GM23338 (cell line): Measurements from ENCODE around the gene TP53BP2. TPM values are rescaled to one million over a fixed set of nuclear protein-coding genes. Genes with fewer than 3 reads are reported as not detected.

Experiments
- ATAC-seq: fragments of 200-7000 bp; cut with Tn5 transposase; 3 replicates; pipeline ENCODE4 v1.9.1; 2020
- DNase-seq: peaks from one replicate; pipeline ENCODE4 v3.0.0-alpha.2; 2015; ENCODE audit warnings: low spot score
- H2AFZ ChIP-seq: fragments of 200-600 bp; sonication (generic); 2 replicates; pipeline ENCODE4 v1.8.0; 2016; ENCODE audit warnings: antibody characterized with exemption, mild to moderate bottlenecking, moderate library complexity
- H3F3A ChIP-seq: fragments of 200-600 bp; sonication (generic); replicated peaks from 2 replicates; pipeline ENCODE4 v1.8.0; 2017; ENCODE audit warnings: antibody characterized with exemption, mixed run types, low read depth
- H3K27ac ChIP-seq: fragments of 200-600 bp; sonication (generic); 2 replicates; pipeline ENCODE4 v1.6.1; 2016; ENCODE audit warnings: low read depth
- H3K27me3 ChIP-seq: fragments of 200-600 bp; sonication (generic); 2 replicates; pipeline ENCODE4 v1.8.0; 2016; ENCODE audit warnings: mild to moderate bottlenecking, mixed run types, moderate library complexity; ENCODE audit not compliant: insufficient read depth
- H3K36me3 ChIP-seq: fragments of 200-600 bp; sonication (generic); 2 replicates; pipeline ENCODE4 v1.8.0; 2016; ENCODE audit warnings: mild to moderate bottlenecking; ENCODE audit not compliant: insufficient read depth
- H3K4me1 ChIP-seq: fragments of 200-600 bp; sonication (generic); 2 replicates; pipeline ENCODE4 v1.8.0; 2016; ENCODE audit warnings: mild to moderate bottlenecking, moderate library complexity; ENCODE audit not compliant: insufficient read depth
- H3K4me2 ChIP-seq: fragments of 200-600 bp; sonication (generic); 2 replicates; pipeline ENCODE4 v1.7.1; 2017; ENCODE audit warnings: mixed run types
- H3K4me3 ChIP-seq: fragments of 200-600 bp; sonication (generic); 2 replicates; pipeline ENCODE4 v1.6.1; 2016; ENCODE audit warnings: mixed run types
- H3K79me2 ChIP-seq: fragments of 200-600 bp; sonication (generic); replicated peaks from 2 replicates; pipeline ENCODE4 v1.8.0; 2017; ENCODE audit warnings: mild to moderate bottlenecking; ENCODE audit not compliant: insufficient read depth
- H3K9me2 ChIP-seq: fragments of 200-600 bp; sonication (generic); 2 replicates; pipeline ENCODE4 v1.8.0; 2017; ENCODE audit not compliant: insufficient read depth
- H4K20me1 ChIP-seq: fragments of 200-600 bp; sonication (generic); replicated peaks from 2 replicates; pipeline ENCODE4 v1.8.0; 2017; ENCODE audit warnings: mild to moderate bottlenecking; ENCODE audit not compliant: insufficient read depth
- H3K27ac Mint-ChIP-seq: 2 replicates; pipeline ENCODE4 v1.8.0; 2020; ENCODE audit warnings: inconsistent platforms, mild to moderate bottlenecking, moderate library complexity, mixed read lengths
- H3K27me3 Mint-ChIP-seq: 3 replicates; pipeline ENCODE4 v1.8.0; 2022; ENCODE audit warnings: low read depth, mild to moderate bottlenecking, moderate library complexity, mixed read lengths, inconsistent platforms; ENCODE audit not compliant: insufficient read depth, poor library complexity
- H3K36me3 Mint-ChIP-seq: 3 replicates; pipeline ENCODE4 v1.8.0; 2021; ENCODE audit warnings: low read depth, mild to moderate bottlenecking, inconsistent platforms, moderate library complexity, mixed read lengths
- H3K4me1 Mint-ChIP-seq: 3 replicates; pipeline ENCODE4 v1.8.0; 2020; ENCODE audit warnings: mild to moderate bottlenecking, inconsistent platforms, mixed read lengths
- H3K4me3 Mint-ChIP-seq: 3 replicates; pipeline ENCODE4 v1.8.0; 2021; ENCODE audit warnings: moderate library complexity, mild to moderate bottlenecking, inconsistent platforms, mixed read lengths
- H3K9me3 Mint-ChIP-seq: 3 replicates; pipeline ENCODE4 v1.8.0; 2020; ENCODE audit warnings: moderate library complexity, mild to moderate bottlenecking, inconsistent platforms, mixed read lengths
- CREB1 ChIP-seq: fragments of 250-450 bp; sonication (Bioruptor Pico); IDR thresholded peaks from 2 replicates; pipeline ENCODE4 v1.5.0; 2020; ENCODE audit warnings: low read depth, mild to moderate bottlenecking, moderate library complexity
- EZH2 ChIP-seq: fragments of 200-600 bp; sonication (generic); IDR thresholded peaks from one replicate; pipeline ENCODE4 v1.8.0; 2017; ENCODE audit warnings: antibody characterized with exemption, mild to moderate bottlenecking, low read depth; ENCODE audit not compliant: unreplicated experiment
- EZH2phosphoT487 ChIP-seq: fragments of 200-600 bp; sonication (generic); IDR thresholded peaks from one replicate; pipeline ENCODE4 v1.8.1; 2018; ENCODE audit warnings: antibody characterized with exemption; ENCODE audit not compliant: unreplicated experiment
- JUNB ChIP-seq: IDR thresholded peaks from one replicate; pipeline ENCODE4 v1.6.1; 2016; ENCODE audit warnings: antibody characterized with exemption; ENCODE audit not compliant: unreplicated experiment
- NANOG ChIP-seq: IDR thresholded peaks from 2 replicates; pipeline ENCODE4 v1.6.1; 2016; ENCODE audit warnings: antibody characterized with exemption, borderline replicate concordance
- POLR2AphosphoS5 ChIP-seq: IDR thresholded peaks from 2 replicates; pipeline ENCODE4 v1.6.1; 2016; ENCODE audit warnings: antibody characterized with exemption, low read depth
- ZNF331 ChIP-seq: fragments of 250-450 bp; sonication (Bioruptor Pico); IDR thresholded peaks from 2 replicates; pipeline ENCODE4 v1.5.0; 2020; ENCODE audit warnings: low read depth, mild to moderate bottlenecking, moderate library complexity
- polyA plus RNA-seq: library from polyadenylated mRNA; unstranded; fragments of >200 nt; fragmentation: Nextera tagmentation; extraction: Ambion mirVana; gene quantifications from 2 replicates; pipeline ENCODE4 v1.2.1, GENCODE V29; 2016
- total RNA-seq: library from RNA; depleted of rRNA; stranded (reverse); fragments of >200 nt; shearing (Covaris generic); gene quantifications from 2 replicates; pipeline ENCODE4 v1.2.3, GENCODE V29; 2014
- TF ChIP-seq, protein P1 (sequence below): IDR thresholded peaks from one replicate; pipeline ENCODE4 v1.6.1; 2018; ENCODE audit warnings: antibody characterized with exemption; ENCODE audit not compliant: unreplicated experiment
- TF ChIP-seq, protein P2 (sequence below): fragments of 250-450 bp; sonication (Bioruptor Pico); IDR thresholded peaks from 2 replicates; pipeline ENCODE4 v1.5.0; 2020; ENCODE audit warnings: mild to moderate bottlenecking, moderate library complexity

Gene TP53BP2
- total and polyA plus RNA-seq, 2 experiments from 2014 or later, result 10.1 to 32.9 TPM

DNA sequence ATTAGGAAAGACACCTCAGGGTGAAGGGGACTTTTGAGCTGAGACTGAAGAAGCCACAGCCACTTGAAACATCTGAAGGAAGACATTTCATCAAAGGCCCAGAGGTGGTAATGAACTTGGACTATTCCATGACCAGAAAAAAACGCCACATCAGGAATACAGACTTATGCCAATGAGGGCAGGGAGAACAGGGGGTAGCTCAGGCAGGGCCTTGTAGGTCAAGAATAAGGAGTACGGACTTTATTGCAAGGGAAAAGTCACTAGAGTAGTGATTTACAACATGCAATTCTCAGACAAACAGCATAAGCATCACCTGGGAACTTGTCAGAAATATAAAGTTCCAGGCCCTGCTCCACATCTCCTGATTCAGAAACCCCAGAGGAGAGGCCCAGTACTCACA, 11.8 kb downstream of the TP53BP2 start:
- no peak overlapping the region for H2AFZ ChIP-seq
- Mint-ChIP-seq H3K36me3 (no peaks in the 10 kb centered on the region), H3K4me1 (peaks cover 26% of the 10 kb centered on the region), H3K4me3 (no peak overlapping the region), H3K27me3 (no peaks in the 10 kb centered on the region), H3K9me3 (no peaks in the 10 kb centered on the region), H3K27ac (no peak overlapping the region)
- peaks cover 30% of the 10 kb centered on the region; the same call in 1 of the 2 replicates for H4K20me1 ChIP-seq
- H3K4me3 ChIP-seq, result no peak overlapping the region
- no peak overlapping the region for H3K4me2 ChIP-seq
- no peak for ATAC-seq
- TF ChIP-seq ZNF331 (CRISPR knock-in tag) (no peak), CREB1 (CRISPR knock-in tag) (no peak), EZH2phosphoT487 (no peak), JUNB (no peak), POLR2AphosphoS5 (no peak), NANOG (no peak), EZH2 (no peak)
- TF ChIP-seq, protein P1, sequence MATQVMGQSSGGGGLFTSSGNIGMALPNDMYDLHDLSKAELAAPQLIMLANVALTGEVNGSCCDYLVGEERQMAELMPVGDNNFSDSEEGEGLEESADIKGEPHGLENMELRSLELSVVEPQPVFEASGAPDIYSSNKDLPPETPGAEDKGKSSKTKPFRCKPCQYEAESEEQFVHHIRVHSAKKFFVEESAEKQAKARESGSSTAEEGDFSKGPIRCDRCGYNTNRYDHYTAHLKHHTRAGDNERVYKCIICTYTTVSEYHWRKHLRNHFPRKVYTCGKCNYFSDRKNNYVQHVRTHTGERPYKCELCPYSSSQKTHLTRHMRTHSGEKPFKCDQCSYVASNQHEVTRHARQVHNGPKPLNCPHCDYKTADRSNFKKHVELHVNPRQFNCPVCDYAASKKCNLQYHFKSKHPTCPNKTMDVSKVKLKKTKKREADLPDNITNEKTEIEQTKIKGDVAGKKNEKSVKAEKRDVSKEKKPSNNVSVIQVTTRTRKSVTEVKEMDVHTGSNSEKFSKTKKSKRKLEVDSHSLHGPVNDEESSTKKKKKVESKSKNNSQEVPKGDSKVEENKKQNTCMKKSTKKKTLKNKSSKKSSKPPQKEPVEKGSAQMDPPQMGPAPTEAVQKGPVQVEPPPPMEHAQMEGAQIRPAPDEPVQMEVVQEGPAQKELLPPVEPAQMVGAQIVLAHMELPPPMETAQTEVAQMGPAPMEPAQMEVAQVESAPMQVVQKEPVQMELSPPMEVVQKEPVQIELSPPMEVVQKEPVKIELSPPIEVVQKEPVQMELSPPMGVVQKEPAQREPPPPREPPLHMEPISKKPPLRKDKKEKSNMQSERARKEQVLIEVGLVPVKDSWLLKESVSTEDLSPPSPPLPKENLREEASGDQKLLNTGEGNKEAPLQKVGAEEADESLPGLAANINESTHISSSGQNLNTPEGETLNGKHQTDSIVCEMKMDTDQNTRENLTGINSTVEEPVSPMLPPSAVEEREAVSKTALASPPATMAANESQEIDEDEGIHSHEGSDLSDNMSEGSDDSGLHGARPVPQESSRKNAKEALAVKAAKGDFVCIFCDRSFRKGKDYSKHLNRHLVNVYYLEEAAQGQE, result no peak
- H3K36me3 ChIP-seq, result no peaks in the 10 kb centered on the region
- H3F3A ChIP-seq, result no peaks in the 10 kb centered on the region
- peaks cover 43% of the 10 kb centered on the region for H3K4me1 ChIP-seq
- DNase-seq, result no peak
- H3K79me2 ChIP-seq, result peaks cover 99% of the 10 kb centered on the region
- no peaks in the 10 kb centered on the region for H3K27me3 ChIP-seq
- H3K27ac ChIP-seq, result no peak overlapping the region
- no peaks in the 10 kb centered on the region for H3K9me2 ChIP-seq

DNA sequence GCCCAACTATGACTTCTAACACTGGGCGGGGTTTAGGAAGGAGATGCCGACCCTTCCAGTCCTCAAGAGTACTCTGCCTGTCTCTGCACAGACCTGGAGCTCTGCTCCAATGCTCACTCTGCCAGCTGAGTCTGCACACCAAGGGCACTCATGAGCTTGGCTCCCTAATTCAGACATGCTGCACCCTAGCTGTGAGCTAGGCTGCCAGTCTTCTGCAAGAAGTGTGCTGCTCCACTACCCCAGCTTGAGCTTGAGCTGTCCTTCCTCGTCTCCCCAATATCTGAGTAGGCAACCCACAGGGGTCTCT, 13.2 kb downstream of the TP53BP2 start:
- Histone ChIP-seq H3K9me2 (no peaks in the 10 kb centered on the region), H3K4me3 (no peak overlapping the region), H3K36me3 (no peaks in the 10 kb centered on the region), H3K79me2 (peaks cover 99% of the 10 kb centered on the region), H3K4me2 (no peak overlapping the region), H3K27ac (no peak overlapping the region), H3F3A (no peaks in the 10 kb centered on the region), H3K4me1 (peaks cover 35% of the 10 kb centered on the region), H3K27me3 (no peaks in the 10 kb centered on the region), H2AFZ (no peak overlapping the region), H4K20me1 (peaks cover 32% of the 10 kb centered on the region)
- DNase-seq (no peak), ATAC-seq (peak; percentile 67)
- no peaks in the 10 kb centered on the region for H3K9me3 Mint-ChIP-seq
- H3K27ac Mint-ChIP-seq, result no peak overlapping the region
- peaks cover 13% of the 10 kb centered on the region for H3K4me1 Mint-ChIP-seq
- H3K36me3 Mint-ChIP-seq, result peaks cover 5% of the 10 kb centered on the region; the same call in 2 of the 3 replicates
- H3K4me3 Mint-ChIP-seq, result no peak overlapping the region
- H3K27me3 Mint-ChIP-seq, result no peaks in the 10 kb centered on the region
- TF ChIP-seq, protein P1, result no peak
- TF ChIP-seq, protein P2, sequence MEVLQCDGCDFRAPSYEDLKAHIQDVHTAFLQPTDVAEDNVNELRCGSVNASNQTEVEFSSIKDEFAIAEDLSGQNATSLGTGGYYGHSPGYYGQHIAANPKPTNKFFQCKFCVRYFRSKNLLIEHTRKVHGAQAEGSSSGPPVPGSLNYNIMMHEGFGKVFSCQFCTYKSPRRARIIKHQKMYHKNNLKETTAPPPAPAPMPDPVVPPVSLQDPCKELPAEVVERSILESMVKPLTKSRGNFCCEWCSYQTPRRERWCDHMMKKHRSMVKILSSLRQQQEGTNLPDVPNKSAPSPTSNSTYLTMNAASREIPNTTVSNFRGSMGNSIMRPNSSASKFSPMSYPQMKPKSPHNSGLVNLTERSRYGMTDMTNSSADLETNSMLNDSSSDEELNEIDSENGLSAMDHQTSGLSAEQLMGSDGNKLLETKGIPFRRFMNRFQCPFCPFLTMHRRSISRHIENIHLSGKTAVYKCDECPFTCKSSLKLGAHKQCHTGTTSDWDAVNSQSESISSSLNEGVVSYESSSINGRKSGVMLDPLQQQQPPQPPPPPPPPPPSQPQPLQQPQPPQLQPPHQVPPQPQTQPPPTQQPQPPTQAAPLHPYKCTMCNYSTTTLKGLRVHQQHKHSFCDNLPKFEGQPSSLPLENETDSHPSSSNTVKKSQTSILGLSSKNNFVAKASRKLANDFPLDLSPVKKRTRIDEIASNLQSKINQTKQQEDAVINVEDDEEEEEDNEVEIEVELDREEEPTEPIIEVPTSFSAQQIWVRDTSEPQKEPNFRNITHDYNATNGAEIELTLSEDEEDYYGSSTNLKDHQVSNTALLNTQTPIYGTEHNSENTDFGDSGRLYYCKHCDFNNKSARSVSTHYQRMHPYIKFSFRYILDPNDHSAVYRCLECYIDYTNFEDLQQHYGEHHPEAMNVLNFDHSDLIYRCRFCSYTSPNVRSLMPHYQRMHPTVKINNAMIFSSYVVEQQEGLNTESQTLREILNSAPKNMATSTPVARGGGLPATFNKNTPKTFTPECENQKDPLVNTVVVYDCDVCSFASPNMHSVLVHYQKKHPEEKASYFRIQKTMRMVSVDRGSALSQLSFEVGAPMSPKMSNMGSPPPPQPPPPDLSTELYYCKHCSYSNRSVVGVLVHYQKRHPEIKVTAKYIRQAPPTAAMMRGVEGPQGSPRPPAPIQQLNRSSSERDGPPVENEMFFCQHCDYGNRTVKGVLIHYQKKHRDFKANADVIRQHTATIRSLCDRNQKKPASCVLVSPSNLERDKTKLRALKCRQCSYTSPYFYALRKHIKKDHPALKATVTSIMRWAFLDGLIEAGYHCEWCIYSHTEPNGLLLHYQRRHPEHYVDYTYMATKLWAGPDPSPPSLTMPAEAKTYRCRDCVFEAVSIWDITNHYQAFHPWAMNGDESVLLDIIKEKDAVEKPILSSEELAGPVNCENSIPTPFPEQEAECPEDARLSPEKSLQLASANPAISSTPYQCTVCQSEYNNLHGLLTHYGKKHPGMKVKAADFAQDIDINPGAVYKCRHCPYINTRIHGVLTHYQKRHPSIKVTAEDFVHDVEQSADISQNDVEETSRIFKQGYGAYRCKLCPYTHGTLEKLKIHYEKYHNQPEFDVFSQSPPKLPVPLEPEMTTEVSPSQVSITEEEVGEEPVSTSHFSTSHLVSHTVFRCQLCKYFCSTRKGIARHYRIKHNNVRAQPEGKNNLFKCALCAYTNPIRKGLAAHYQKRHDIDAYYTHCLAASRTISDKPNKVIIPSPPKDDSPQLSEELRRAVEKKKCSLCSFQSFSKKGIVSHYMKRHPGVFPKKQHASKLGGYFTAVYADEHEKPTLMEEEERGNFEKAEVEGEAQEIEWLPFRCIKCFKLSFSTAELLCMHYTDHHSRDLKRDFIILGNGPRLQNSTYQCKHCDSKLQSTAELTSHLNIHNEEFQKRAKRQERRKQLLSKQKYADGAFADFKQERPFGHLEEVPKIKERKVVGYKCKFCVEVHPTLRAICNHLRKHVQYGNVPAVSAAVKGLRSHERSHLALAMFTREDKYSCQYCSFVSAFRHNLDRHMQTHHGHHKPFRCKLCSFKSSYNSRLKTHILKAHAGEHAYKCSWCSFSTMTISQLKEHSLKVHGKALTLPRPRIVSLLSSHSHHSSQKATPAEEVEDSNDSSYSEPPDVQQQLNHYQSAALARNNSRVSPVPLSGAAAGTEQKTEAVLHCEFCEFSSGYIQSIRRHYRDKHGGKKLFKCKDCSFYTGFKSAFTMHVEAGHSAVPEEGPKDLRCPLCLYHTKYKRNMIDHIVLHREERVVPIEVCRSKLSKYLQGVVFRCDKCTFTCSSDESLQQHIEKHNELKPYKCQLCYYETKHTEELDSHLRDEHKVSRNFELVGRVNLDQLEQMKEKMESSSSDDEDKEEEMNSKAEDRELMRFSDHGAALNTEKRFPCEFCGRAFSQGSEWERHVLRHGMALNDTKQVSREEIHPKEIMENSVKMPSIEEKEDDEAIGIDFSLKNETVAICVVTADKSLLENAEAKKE (CRISPR knock-in tag), result no peak
- TF ChIP-seq CREB1 (CRISPR knock-in tag) (no peak), ZNF331 (CRISPR knock-in tag) (no peak), NANOG (no peak), JUNB (no peak)
